Activated CD4-positive, CD25-positive, alpha-beta regulatory T cell treated with anti-CD3 and anti-CD28 coated beads, Interleukin-2, amount 50 U/mL, for 16 hours (primary cell): Measurements from ENCODE around the gene SH3BP4.

Experiments used
- DNase-seq: peaks from one replicate; pipeline ENCODE4 v3.0.0-alpha.2; 2020; ENCODE audit warnings: low read depth, low spot score

Gene SH3BP4

DNA sequence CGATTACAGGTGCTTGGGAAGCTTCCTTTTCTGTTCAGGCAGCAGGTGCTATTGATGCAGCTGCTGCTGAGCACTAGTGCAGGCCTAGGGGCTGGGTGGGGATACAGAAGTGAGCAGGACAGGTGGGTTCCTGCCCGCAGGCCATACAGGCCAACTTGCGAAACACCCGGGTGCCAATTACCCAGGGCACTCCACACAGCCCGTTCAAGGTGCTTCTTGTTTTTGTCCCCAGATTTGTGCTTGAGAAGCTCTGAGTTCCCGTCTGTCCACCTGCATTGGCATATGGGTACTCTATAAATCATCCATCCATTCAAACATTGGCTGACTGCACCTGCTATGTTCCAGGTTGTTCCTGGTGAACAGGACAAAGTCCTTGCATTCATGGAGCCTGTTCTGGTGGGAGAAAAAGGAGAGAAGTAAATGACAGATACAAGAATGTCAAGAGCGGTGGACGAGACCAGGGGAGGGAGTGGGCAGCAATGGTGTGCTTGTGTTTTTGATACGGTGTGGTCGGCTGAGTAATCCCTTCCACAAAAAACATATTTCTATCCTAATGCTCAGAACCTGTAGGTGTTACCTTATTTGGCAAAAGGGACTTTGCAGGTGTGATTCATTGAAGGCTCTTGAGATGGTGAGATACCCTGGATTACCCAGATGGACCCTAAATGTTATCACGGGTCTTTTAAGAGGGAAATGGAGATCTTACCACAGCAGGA lies 31.4 kb downstream of the SH3BP4 start:
- DNase-seq, result no peak

DNA sequence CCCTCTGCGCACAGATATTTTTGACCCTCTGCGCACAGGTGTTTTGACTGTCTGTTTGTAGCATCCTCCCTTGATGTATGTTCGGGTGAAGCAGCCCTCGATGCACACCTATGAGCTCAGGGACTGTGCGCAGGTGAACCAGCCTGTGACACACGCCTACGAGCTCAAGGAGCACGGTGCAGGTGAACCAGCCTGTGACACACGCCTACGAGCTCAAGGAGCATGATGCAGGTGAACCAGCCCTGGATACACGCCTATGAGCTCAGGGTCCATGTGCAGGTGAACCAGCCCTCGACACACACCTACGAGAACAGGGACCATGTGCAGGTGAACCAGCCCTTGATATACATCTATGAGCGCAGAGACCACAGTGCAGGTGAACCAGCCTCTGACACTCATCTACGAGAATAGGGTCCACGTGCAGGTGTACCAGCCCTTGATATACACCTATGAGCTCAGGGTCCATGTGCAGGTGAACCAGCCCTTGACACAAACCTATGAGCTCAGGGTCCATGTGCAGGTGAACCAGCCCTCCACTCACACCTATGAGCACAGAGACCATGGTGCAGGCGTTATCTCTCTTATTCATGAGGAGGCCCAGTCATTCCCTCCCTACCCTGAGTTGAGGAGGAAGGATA lies 33.9 kb downstream of the SH3BP4 start:
- no peak for DNase-seq

DNA sequence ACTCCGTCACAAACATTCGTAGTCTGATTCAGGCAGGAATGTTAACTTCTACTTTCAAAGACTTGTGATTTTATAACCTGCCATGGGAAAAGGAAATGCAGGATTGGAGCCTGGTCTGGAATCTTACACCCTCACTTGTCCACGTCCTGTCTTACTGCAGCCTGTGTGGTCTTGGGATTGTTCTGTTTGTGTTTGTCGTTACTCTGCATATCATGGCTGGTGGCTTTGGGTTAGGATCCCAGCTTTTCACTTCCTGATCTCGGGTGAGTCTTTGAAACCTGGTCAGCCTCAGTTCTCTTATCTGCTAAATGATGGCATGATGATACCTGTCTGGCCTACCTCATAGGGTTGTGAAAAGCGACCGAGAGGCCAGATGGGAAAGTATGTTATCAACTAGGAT lies 34.6 kb downstream of the SH3BP4 start:
- DNase-seq, result no peak

DNA sequence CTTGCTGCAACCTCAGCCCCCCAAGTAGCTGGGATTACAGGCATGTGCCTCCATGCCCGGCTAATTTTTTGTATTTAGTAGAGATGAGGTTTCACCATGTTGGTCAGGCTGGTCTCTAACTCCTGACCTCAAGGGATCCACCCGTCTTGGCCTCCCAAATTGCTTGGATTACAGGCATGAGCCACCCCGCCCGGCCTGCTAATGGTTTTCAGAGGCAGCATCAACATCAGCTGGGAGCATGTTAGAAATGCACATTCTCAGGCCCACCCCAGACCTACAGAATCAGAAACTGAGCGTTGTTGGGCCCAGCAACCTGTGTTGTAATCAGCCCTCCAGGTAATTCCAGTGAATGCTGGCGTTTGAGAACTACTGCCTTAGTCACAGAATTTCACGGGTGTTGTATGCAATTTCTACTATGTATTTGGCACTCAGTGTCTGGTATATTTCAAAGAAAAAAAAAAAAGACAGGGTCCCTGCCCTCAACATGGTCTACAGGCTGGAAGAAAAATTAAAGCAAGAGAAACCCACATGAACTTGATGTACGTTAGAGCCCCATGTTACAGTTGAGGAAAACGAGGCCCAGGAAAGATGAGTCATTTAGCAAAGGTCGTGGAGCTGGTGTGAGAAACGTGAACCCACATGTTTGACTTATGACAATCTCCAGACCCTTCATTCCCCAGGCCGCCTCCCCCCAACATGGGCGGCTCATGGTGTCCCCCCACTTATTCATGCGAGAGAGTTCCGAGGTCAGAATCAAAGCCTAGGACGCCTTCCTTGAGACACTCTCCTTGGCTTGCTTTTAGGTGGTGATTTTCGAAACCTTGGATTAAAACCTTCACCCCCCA lies 35.3 kb downstream of the SH3BP4 start:
- no peak for DNase-seq

DNA sequence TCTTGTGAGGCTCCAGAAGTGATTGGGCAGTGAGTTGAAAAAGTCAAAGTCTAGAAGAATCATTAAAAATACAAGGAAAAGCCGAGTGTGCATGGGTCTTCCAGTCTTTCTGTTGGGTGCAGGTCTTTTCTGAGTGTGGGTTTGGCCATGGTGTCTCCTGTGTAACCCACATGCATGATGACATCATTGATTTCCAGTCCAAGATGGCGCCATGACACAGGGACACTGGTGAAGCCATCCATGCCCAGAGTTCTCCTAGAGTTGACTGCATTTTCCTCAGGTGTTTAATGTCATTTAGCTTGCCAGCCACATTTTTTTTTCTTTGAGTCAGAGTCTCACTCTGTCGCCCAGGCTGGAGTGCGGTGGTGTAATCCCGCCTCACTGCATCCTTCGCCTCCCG lies 35.9 kb downstream of the SH3BP4 start:
- no peak for DNase-seq

DNA sequence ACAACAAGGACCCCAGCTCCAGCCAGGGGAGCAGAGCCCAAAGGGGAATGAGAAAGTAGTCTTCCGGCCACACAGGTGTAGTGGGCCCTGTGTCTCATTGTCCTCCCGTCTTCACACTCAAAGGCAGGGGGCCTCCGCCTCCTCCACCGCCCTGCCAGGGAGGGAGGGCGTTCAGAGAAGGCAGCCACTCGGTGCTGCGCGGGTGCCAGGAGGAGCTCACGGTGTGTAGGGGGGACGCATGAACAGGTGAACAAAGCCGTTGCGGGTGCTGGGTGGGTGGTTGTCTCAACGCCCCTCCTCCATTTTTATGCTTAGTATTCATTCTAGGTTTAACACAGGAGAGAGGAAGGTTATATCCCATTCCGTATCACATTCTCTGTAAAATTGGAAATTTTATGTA lies 36.7 kb downstream of the SH3BP4 start:
- no peak for DNase-seq

DNA sequence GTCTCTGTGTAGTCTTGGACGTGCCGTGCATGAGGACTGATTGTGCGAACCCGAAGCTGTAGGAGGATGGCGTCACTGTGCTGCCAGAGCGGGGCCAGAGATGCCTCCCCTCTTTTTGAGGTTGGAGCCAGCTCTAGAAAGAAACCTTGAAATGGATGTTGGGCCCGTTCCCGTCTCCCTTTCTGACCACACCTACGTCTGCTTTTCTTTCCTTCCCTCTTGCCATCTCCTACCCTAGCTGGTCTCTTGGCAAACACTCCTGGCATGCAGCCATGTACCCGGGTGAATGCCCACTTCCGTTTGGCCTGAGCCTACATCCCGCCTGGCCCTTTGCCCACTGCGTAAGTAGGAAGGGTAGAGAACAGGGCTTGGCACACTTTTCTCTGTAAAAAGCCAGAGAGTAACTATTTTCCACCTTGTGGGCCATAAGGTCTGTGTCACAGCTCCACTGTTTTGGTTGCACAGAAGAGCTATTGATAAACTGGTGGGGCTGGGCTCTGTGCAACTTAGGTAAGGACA lies 37.4 kb downstream of the SH3BP4 start:
- no peak for DNase-seq

DNA sequence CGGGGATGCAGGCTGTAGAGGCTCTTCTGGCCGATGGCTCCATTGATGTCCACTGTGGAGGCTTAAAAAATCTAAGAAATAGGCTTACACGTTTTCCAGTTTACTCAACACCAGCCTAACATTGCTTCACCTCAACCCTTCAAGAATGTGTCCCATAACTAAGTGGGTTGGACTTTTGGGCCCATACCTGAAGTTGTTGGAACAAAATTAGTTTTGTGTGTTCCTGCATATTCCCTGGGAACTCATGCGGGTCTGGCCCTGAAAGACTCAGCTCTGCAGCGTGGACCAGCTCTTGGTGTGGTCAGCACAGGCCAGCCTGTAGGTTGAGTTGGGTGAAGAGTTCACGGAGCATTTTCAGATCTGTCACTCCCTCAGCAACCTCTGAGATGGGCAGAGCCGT lies 38.5 kb downstream of the SH3BP4 start:
- DNase-seq, result no peak

DNA sequence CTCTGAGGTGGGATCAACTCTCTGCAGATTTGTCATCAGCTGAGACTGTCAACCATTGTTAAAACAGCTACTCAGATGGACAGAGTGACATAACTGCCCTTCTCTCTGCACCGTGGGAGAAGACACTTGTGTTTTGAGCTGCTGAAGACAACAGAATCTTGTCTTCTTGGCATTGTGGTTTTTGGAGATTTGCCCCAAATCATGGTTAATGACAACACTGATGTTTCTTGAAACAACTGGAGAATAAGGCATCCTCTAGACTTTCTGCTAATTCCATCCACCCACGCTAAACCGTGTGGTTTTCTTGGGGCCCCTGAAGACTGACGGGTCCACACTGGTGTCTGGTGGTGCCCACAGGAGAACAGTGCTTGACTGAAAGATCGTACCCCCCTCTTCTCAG lies 39.5 kb downstream of the SH3BP4 start:
- no peak for DNase-seq

DNA sequence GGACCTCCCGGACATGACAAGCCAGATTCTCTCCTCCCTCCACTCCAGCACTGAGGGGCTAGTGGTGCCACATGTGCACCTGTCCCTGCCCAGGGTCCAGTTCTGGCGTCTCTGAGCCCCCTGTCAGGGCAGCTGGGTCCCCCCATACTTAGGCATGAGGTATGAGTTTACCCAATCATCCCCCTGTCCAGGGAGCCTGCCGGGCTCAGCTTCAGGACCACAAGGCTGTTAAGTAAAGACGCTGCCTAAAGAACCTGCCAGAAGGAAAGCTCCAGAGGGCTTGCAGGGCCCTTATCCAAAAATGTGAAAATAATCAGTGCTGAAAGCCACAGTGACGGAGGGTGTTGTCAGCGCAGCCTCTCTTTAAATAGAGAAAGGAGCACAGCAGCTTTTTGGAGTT lies 40.0 kb downstream of the SH3BP4 start:
- DNase-seq, result no peak

DNA sequence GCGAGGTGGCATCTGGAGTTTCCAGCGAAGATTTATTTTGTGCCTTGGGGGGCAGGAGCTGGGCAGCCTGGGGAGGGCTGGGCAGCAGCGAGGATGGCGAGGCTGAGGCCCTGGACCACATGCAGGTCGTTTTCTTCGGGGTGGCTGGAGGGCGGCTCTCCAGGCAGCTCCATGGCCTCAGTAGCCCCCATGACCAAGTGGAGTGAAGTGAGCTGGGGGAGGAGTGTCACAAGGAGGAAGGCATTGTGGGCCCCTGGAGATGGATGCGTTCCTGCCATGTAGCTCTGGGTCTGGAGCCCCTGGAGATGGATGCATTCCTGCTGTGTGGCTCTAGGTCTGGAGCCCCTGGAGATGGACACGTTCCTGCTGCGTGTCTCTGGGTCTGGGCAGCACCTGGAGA lies 40.4 kb downstream of the SH3BP4 start:
- no peak for DNase-seq

DNA sequence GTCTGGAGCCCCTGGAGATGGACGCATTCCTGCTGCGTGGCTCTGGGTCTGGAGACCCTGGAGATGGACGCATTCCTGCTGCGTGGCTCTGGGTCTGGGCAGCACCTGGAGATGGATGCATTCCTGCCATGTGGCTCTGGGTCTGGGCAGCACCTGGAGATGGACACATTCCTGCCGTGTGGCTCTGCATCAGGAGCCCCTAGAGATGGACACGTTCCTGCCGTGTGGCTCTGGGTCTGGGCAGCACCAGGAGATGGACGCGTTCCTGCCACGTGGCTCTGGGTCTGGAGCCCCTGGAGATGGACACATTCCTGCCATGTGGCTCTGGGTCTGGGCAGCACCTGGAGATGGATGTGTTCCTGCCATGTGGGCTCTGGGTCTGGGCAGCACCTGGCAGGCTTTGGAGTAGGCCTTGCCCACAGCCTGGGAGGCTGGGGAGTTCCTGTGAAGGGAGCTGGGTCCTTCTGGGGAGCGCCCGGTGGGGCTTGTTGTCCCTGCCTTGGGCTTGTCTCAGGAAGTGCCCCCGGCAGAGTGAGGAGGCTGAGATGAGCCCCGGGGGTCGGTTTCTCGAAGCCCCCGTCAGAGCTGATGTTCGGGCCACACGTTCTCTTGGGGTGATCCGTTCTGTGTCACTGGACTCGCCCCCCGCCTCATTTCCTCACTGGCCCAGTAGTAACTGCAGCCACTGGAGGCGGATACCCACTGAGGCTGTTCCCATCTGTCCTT lies 41.0 kb downstream of the SH3BP4 start:
- no peak for DNase-seq

DNA sequence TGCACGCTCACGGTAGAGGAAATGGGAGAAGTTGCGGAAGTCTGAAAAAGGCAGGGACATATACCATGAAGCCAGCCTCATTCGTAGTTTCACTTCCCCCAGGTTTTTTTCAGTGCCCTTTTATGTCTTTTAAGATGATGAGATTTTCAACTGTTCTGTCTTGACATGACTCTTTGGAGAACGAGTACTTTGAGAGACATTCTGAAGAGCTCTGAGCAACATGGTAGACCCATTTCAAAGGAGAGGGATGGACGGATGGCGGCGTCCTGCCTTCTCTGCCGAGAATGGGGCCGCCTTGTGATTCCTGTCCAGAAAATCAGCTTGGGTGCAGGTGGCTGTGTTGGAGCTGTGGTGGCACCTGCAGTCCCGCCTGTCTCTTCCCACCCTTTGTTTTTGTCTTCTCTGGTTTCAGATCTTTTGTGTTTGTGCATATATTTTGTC lies 41.7 kb downstream of the SH3BP4 start:
- no peak for DNase-seq

DNA sequence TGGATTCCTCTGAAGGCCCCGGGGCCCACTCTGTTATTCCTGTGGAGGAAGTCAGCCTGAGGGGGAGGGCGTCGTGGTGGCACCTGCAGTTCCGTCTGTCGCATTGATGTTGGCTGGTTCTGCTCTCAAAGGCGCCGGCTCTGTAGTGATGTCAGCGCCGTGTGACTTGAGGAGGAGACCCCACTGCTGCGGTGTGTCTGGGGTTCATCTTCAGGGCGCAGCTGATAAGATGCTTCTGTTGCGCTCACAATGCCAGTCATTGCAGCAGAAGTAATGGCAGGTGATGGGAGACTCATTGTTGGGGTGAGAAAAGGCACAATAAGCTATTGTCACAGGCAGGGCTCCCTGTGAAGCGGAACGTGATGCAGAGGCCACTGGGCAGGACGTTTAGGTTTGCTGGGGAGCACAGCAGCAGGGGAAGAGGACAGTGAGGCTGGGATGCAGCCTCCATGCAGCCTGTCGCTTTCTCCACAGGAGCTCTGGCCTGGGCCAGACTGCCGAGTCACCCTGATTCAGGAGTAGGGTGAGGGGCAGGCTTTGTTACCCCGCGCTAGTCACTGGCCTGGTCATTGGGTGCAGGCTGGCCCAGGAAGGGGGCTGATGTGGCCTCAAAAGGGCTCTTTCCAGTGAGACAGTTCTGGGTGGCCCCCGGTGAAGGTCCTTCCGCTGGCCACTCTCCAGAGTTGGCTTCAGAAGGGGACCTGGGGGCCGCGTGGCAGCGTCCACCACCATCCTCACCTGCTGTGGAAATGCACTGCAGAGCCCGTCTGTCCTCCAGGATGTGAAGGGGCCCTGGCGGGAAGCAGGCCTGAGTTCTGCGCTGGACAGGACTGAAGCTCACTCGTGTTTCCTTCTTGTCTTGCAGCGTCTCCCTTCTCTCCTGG lies 42.9 kb downstream of the SH3BP4 start:
- DNase-seq, result no peak

DNA sequence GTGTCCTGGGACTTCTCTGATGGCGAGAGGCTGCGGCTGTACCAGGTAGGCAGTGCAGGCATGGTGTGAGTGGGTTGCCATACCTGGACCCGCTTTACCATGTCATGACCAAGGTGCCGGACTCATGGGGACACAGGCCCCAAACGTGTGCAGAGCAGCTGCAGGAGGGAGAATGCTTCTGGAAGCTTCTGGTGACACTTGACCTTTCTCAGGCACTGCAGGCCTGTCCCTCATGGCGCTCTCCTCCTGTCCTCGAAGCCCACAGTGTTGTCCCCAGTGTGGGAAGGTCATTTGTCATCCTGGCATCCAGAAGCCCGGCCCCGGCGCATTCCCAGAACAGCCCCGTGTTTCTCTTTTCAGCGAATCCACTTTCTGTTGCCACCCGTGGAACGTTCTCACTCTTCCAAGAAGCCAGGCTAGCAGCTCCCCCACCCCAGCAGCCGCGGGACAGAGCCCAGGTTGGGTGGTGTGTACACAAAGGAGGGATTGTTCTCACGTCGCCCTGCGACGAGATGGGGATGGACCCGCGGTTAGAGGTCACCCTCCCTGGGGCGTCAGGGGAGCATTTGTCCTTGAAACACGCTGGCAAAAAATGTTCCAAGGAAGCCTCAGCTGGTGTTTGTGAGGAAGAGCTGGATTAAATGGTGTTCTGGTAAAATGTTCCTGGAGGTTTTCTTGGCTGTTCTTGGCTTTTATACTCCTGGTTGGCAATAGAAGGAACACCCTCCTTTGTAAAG lies 43.7 kb downstream of the SH3BP4 start:
- no peak for DNase-seq

DNA sequence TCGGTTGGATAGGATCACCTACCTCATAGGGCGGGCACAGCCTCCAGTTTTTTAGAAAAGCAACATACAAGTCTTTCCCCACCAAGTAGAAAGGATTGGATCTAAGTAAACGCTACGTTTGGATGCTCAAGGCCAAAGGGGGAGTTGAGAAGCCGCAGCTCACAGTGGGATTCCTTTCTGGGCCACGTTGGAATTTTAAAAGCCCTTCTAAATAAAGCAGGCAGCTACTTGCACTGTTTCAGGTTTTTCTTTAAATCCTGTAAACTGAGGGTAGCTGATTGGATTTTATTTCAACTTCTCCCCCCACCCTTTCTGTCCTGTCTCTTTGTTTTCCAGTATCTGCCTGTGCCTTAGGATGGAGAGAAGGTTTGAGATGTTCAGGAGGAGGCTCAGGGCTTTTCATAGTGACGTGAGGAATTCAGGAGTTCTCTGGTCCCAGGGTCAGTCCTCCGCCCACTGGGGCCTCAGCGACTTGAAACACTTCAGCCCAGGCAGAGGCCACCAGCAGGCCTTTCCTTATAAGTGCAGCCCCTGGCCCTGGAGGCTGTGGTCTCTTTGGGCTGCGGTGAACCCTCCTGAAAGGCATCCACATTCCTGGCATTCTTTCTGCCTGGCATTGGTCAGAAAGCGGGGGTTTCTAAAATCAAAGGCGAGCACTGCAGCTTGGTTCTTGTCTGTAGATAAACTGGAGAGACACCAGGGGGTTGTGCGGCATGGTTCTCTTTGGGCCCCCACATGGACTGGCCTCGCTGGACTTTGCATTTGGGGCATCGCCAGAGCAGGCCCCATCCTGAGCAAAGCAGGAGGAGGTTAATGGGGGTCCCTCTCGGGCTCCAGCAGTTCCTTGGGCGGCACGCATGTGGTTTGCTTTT lies 44.5 kb downstream of the SH3BP4 start:
- no peak for DNase-seq

DNA sequence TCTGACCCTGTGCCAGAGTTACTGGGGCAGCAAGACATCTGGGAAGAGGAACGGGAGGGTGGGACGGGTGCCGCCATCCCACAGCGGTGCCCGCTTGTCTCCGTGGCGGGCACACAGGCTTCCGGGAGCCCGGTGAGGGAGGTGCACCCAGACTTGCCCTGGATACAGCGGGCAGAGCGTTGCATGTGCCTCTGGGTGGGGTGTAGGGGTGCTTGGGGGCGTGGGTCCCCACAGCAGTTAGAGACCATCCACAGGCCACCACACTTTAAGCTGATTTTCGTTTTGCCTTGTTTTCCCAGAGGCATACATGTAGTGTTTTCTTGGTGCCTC lies 45.1 kb downstream of the SH3BP4 start:
- DNase-seq, result no peak

DNA sequence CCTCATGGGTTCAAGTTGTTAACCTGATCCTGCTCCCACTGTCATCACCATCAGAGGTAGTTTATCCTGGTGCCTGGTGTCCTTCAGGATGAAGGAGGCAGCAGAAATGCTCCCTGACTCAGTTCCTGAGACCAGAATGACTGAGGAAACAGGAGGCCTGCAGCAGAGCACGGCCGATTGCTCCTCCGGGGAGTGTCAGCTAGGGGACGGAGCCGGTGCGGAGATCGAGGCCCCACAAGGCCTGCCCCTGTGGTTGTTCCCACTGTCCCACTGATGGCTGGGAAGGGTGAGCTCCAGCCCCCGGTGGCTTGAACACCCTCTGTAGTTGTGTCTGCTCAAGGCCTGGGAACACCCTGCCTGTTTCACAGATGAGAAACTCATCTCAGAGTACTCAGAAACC lies 45.6 kb downstream of the SH3BP4 start:
- no peak for DNase-seq
